AG04449 (cell line): Measurements from ENCODE around the gene MLKL.
"Not testable (repeated sequence)": the region's sequence is repeated elsewhere in the genome, so short reads cannot be mapped to it uniquely, and the experiment has no call there.

Experiments
- CTCF ChIA-PET: fragments of 350-600 bp; formaldehyde crosslinking; extraction: SDS; loops from one replicate; lab custom pipeline; 2021; ENCODE audit warnings: antibody characterized with exemption; lab: Yijun Ruan, JAX
- POLR2A ChIA-PET: fragments of 400-600, 350-600 bp; formaldehyde crosslinking; extraction: SDS; loops from one replicate; lab custom pipeline; 2020; ENCODE audit warnings: antibody characterized with exemption, inconsistent platforms; lab: Yijun Ruan, JAX
- DNase-seq: peaks from one replicate; pipeline ENCODE4 v3.0.0-alpha.2; 2010; ENCODE audit warnings: low read depth, low spot score
- H3K4me3 ChIP-seq: 2 replicates; pipeline ENCODE4 v1.5.1; 2011; ENCODE audit warnings: low read depth, mild to moderate bottlenecking, control low read depth, low read length
- CTCF ChIP-seq: IDR thresholded peaks from one replicate; pipeline ENCODE4 v1.5.1; 2011; ENCODE audit warnings: mild to moderate bottlenecking, moderate library complexity, low read length, control low read depth, inconsistent platforms; ENCODE audit not compliant: insufficient read depth; ENCODE audit errors: missing control alignments

Gene MLKL

GRCh38 chr16:74727903-74728302, 27.2 kb upstream of the MLKL start:
- DNase-seq, result no peak
- ChIA-PET POLR2A (no interaction called here), CTCF (interaction anchor here (9.0 kb wide), 1 partner anchor 15 kb away, joined by 93 read pairs; no protein-coding TSS in a partner anchor)
- no peak overlapping the region for H3K4me3 ChIP-seq
- TF ChIP-seq CTCF, result no peak

DNA sequence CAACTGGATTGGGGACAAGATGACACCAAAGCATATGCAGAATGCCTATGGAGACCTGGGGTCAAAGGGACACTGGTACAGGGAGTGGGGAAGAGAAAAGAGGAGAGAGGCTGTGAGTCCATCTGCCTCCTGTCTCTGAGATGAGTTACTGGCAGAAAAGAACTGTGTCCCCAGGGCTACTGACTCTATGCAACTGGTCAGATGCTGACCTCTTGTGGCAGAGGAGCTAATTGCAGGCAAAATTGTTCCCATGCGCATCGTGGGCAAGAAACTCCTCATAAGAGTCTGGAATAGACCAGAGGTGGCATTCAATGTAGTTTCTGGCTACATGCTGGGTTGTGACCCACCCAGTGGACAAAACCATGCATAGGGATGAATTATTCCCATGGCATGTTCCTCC, 26.1 kb upstream of the MLKL start:
- TF ChIP-seq CTCF, result no peak
- ChIA-PET POLR2A (no interaction called here), CTCF (interaction anchor here (0.8 to 9.0 kb wide), 4 partner anchors 14 to 136 kb away, joined by 3 to 93 read pairs (median 12); no protein-coding TSS in a partner anchor)
- DNase-seq, result no peak
- no peak overlapping the region for H3K4me3 ChIP-seq

DNA sequence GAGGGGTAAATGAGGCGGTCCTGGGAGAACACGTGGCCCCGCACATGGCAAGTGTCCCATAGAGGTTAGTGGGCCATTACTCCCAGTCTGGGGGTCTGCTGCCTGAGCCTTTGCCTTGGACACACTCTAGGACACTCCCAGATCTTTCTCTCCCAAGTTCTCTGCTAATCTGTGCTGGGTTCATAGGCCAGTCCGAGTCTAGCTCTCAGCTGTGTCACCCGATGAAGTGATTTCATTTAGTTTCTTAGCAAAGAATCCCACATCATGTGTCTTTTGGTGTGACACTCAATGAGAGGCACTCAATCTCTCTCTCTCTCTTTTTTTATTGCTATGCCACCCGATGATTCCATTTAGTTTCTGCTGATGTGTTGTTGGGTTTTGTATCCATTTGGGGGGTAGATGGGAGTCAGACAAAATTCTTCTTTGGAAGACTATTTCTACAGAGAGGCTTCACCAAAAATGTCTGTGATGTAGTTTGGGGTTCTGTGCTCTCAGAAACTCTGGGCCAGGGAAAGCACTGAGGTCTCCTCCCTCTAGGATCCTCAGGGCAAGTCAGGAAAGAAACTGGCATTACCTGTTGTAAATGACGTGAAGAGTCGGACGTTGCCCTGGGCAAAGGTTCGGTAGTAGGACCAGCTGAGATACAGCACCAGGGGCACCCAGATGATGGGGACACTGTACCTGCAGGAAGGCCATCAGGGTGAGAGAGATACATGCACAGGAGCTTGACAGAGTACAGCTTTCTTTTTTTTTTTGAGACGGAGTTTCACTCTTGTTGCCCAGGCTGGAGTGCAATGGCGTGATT, 25.2 kb upstream of the MLKL start:
- no peak overlapping the region for H3K4me3 ChIP-seq
- ChIA-PET CTCF (interaction anchor here (0.6 to 9.0 kb wide), 7 partner anchors 8 to 137 kb away, joined by 3 to 93 read pairs (median 4); partner anchors contain the start of gene MLKL), POLR2A (no interaction called here)
- no peak for TF ChIP-seq CTCF
- no peak for DNase-seq

DNA sequence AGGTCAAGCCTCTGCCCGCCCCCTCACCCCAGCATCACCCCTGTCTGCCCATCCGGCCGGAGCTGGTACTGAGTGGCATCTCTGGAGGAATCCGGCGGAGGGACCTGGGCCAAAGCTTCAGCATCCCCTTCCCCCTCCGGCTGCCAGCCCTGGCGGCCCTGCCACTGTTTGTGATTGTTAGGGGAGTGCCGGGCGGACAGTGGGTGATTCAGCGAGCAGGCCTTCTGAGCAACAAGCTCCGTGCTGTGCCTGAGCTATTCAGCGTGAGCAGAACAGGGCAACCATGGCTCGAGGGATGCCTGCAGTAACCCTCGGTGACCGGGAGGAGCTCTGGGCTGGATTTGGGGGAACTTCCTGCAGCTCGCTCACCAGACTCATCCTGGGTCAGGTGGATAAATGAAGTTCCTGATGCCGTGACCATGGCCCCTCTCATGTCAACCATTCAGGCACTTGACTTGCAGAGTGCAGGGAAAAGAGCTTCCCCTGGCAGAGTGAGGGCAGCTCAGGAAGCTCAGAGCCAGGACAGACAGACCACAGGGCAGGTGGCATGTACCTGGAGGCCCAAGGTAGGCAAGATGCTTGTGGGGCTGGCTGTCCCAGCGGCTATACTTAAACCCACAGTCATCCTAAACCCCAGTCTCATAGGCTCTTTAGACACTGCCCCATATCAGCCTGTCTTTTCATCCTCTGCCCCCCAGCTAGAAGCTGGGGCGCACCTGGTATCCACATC, 24.3 kb upstream of the MLKL start:
- TF ChIP-seq CTCF, result peak; percentile 34
- DNase-seq, result peak; percentile 29
- ChIA-PET CTCF (interaction anchor here (0.6 to 9.0 kb wide), 10 partner anchors 9 to 137 kb away, joined by 3 to 93 read pairs (median 3); partner anchors contain the start of gene MLKL), POLR2A (no interaction called here)
- H3K4me3 ChIP-seq, result no peak overlapping the region

DNA sequence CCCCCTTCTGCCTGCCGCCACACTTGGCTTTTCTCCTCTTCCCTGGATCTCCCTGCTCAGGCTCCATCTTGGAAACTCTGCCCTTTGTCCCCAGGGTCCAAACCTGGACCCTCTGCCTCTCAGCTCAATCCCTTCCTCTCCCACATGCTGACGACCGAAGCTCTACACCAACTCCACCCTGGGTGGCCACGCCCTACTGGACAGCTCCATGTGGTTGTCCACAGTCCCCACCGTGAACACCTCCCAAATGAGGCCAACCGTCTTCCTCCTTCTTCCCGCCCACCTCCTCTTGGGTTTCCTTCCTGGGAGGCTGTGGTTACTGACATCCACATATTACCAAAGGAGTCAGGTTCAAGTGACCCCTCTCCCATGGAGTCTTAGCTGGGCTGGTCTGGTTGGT, 22.6 kb upstream of the MLKL start:
- no peak overlapping the region for H3K4me3 ChIP-seq
- ChIA-PET POLR2A (no interaction called here), CTCF (interaction anchor here (9.0 kb wide), 1 partner anchor 10 kb away, joined by 93 read pairs; no protein-coding TSS in a partner anchor)
- no peak for DNase-seq
- TF ChIP-seq CTCF, result no peak

DNA sequence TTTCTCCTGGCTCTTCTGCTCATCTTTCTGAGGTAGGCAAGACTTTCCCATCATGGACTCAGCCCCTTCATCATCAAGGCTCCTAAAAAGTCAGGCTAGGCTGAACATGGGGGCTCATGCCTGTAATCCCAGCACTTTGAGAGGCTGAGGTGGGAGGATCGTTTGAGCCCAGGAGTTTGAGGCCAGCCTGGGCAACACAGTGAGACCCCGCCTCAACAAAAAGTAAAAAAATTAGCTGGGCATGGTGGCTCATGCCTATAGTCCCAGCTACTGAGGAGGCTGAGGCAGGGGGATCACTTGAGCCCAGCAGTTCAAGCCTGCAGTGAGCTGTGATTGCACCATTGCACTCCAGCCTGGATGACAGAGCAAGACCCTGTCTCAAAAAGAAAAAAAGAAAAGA, 21.5 kb upstream of the MLKL start:
- POLR2A ChIA-PET, DNase-seq, H3K4me3 ChIP-seq: not testable (repeated sequence)
- CTCF ChIA-PET, result interaction anchor here (1.1 to 9.0 kb wide), 2 partner anchors 9 to 143 kb away, joined by 3 to 93 read pairs; no protein-coding TSS in a partner anchor
